ENCODE measurements around the gene SLC6A8. TPM values are rescaled to one million over a fixed set of nuclear protein-coding genes. Genes with fewer than 3 reads are reported as not detected.

SLC6A8 gene
- total RNA-seq (2014; rRNA removed; shearing (Covaris generic)) (11.7 and 12.5 TPM in 2 replicates), polyA plus RNA-seq (2016; fragmentation: Nextera tagmentation; extraction: Ambion mirVana) (1.8 and 1.9 TPM in 2 replicates)

- H3K27me3 ChIP-seq (replicated peaks; ENCODE audit: insufficient read depth): no peaks in the 10 kb centered on the region
- in situ Hi-C loops (cut with MboI): no loop called here
- no peaks in the 10 kb centered on the region for H3F3A ChIP-seq (ENCODE audit: insufficient read depth)
- H4K20me1 ChIP-seq (ENCODE audit: insufficient read depth): no peaks in the 10 kb centered on the region
- H3K9ac ChIP-seq: peak within 1 kb of the TSS; percentile 56
- no peaks in the 10 kb centered on the region for H3K4me1 ChIP-seq (ENCODE audit: insufficient read depth)
- peak; percentile 77 for DNase-seq
- H3K4me3 ChIP-seq: peak within 1 kb of the TSS; percentile 59
- 0 to 1% methylated on average over 2 to 33 of the region's 66 CpGs for WGBS, 2 experiments (ENCODE audit: low coverage in 1 of 2, low lambda C conversion rate in 2 of 2, missing lambda C conversion rate in 2 of 2)
- no peak within 1 kb of the TSS for H3K27ac ChIP-seq
- H3K79me2 ChIP-seq (ENCODE audit: insufficient read depth): no peaks in the 10 kb centered on the region
- H3K9me3 ChIP-seq (ENCODE audit: low read depth): no peaks in the 10 kb centered on the region
- no peaks in the 10 kb centered on the region for H3K9me2 ChIP-seq (ENCODE audit: insufficient read depth)
- no peak within 1 kb of the TSS for H3K4me2 ChIP-seq (ENCODE audit: unreplicated experiment)
- TF ChIP-seq EZH2 (IDR thresholded peaks at IDR 0.05; ENCODE audit: insufficient read depth, poor library complexity, severe bottlenecking) (no peak), EZH2phosphoT487 (IDR thresholded peaks at IDR 0.05; ENCODE audit: insufficient read depth, low read depth) (no peak)
- H2AFZ ChIP-seq: 0 out of 2 replicates have a peak within 1 kb of the TSS, but pooled peaks have one; percentile 48
- H3K36me3 ChIP-seq (ENCODE audit: low read depth): no peaks in the 10 kb centered on the region
These were observed at the start of gene SLC6A8 for GRCh38 chrX:153687121-153688039. SLC6A8 (plus strand) TSS chrX:153687926; CDS start chrX:153688575, 649 bp downstream.

GRCh38 chrX:153638041-153638371, 49.7 kb upstream of the SLC6A8 start:
- no peaks in the 10 kb centered on the region for H3K27me3 ChIP-seq (replicated peaks; ENCODE audit: insufficient read depth)
- no peak overlapping the region for H3K9ac ChIP-seq
- WGBS, 2 experiments (ENCODE audit: low coverage in 1 of 2, low lambda C conversion rate in 2 of 2, missing lambda C conversion rate in 2 of 2): 67 to 81% methylated on average over 3 to 5 of the region's 6 CpGs
- no peaks in the 10 kb centered on the region for H3F3A ChIP-seq (ENCODE audit: insufficient read depth)
- H4K20me1 ChIP-seq (ENCODE audit: insufficient read depth): no peaks in the 10 kb centered on the region
- H2AFZ ChIP-seq: no peak overlapping the region
- no peak overlapping the region for H3K4me2 ChIP-seq (ENCODE audit: unreplicated experiment)
- H3K27ac ChIP-seq: no peak overlapping the region
- H3K4me3 ChIP-seq: no peak overlapping the region
- H3K79me2 ChIP-seq (ENCODE audit: insufficient read depth): no peaks in the 10 kb centered on the region
- DNase-seq: no peak
- H3K9me2 ChIP-seq (ENCODE audit: insufficient read depth): no peaks in the 10 kb centered on the region
- in situ Hi-C loops (cut with MboI): no loop called here
- H3K36me3 ChIP-seq (ENCODE audit: low read depth): no peaks in the 10 kb centered on the region
- no peak for TF ChIP-seq EZH2 (IDR thresholded peaks at IDR 0.05; ENCODE audit: insufficient read depth, poor library complexity, severe bottlenecking)
- TF ChIP-seq EZH2phosphoT487 (IDR thresholded peaks at IDR 0.05; ENCODE audit: insufficient read depth, low read depth): no peak
- H3K4me1 ChIP-seq (ENCODE audit: insufficient read depth): no peaks in the 10 kb centered on the region
- no peaks in the 10 kb centered on the region for H3K9me3 ChIP-seq (ENCODE audit: low read depth)

- in situ Hi-C loops (cut with MboI): no loop called here
- H3K4me1 ChIP-seq (ENCODE audit: insufficient read depth): no peaks in the 10 kb centered on the region
- H3K27ac ChIP-seq: no peak overlapping the region
- H3K27me3 ChIP-seq (replicated peaks; ENCODE audit: insufficient read depth): no peaks in the 10 kb centered on the region
- no peak for TF ChIP-seq EZH2phosphoT487 (IDR thresholded peaks at IDR 0.05; ENCODE audit: insufficient read depth, low read depth)
- no peak for TF ChIP-seq EZH2 (IDR thresholded peaks at IDR 0.05; ENCODE audit: insufficient read depth, poor library complexity, severe bottlenecking)
- no peaks in the 10 kb centered on the region for H4K20me1 ChIP-seq (ENCODE audit: insufficient read depth)
- H3K36me3 ChIP-seq (ENCODE audit: low read depth): no peaks in the 10 kb centered on the region
- H2AFZ ChIP-seq: no peak overlapping the region
- H3K4me2 ChIP-seq (ENCODE audit: unreplicated experiment): no peak overlapping the region
- no peaks in the 10 kb centered on the region for H3K9me3 ChIP-seq (ENCODE audit: low read depth)
- no peaks in the 10 kb centered on the region for H3K79me2 ChIP-seq (ENCODE audit: insufficient read depth)
- DNase-seq: no peak
- no peaks in the 10 kb centered on the region for H3F3A ChIP-seq (ENCODE audit: insufficient read depth)
- H3K9me2 ChIP-seq (ENCODE audit: insufficient read depth): no peaks in the 10 kb centered on the region
- H3K9ac ChIP-seq: no peak overlapping the region
- 66 to 73% methylated on average over 6 to 10 of the region's 20 CpGs for whole genome bisulfite sequencing, 2 experiments (ENCODE audit: low coverage in 1 of 2, low lambda C conversion rate in 2 of 2, missing lambda C conversion rate in 2 of 2)
- H3K4me3 ChIP-seq: no peak overlapping the region
These were observed 49.1 kb upstream of the SLC6A8 start for GRCh38 chrX:153638436-153639176.

- Histone ChIP-seq H3K9me2 (ENCODE audit: insufficient read depth) (no peaks in the 10 kb centered on the region), H3K4me3 (no peak overlapping the region), H3K27me3 (replicated peaks; ENCODE audit: insufficient read depth) (0 out of 2 replicates have a peak, but pooled peaks cover under 1% of the 10 kb centered on the region), H3K9me3 (ENCODE audit: low read depth) (no peaks in the 10 kb centered on the region), H3K36me3 (ENCODE audit: low read depth) (no peaks in the 10 kb centered on the region), H2AFZ (no peak overlapping the region), H3K27ac (no peak overlapping the region), H3F3A (ENCODE audit: insufficient read depth) (no peaks in the 10 kb centered on the region), H3K79me2 (ENCODE audit: insufficient read depth) (no peaks in the 10 kb centered on the region), H4K20me1 (ENCODE audit: insufficient read depth) (no peaks in the 10 kb centered on the region), H3K4me1 (ENCODE audit: insufficient read depth) (no peaks in the 10 kb centered on the region), H3K9ac (no peak overlapping the region), H3K4me2 (ENCODE audit: unreplicated experiment) (no peak overlapping the region)
- TF ChIP-seq EZH2phosphoT487 (IDR thresholded peaks at IDR 0.05; ENCODE audit: insufficient read depth, low read depth): no peak
- no peak for TF ChIP-seq EZH2 (IDR thresholded peaks at IDR 0.05; ENCODE audit: insufficient read depth, poor library complexity, severe bottlenecking)
- DNase-seq: no peak
- in situ Hi-C loops (cut with MboI): no loop called here
- 67 to 76% methylated on average over 9 to 25 of the region's 28 CpGs for WGBS, 2 experiments (ENCODE audit: low coverage in 1 of 2, low lambda C conversion rate in 2 of 2, missing lambda C conversion rate in 2 of 2)
These were observed 48.3 kb upstream of the SLC6A8 start for GRCh38 chrX:153639177-153640044.
